Ovary (tissue), 3 donors: ENCODE results near the gene BRPF1.

Source experiments
- CTCF ChIP-seq, 3 donors: fragments of 450-650 bp in 2 of 3; fragments of 200-600 bp in 1 of 3; IDR thresholded peaks; one replicate each; pipeline versions ENCODE4 v1.5.1 to v1.8.0; 2016 to 2022; ENCODE audit warnings: antibody characterized with exemption in 3 of 3, mild to moderate bottlenecking in 1 of 3
- EP300 ChIP-seq: sonication (generic); formaldehyde crosslinking; IDR thresholded peaks from one replicate; pipeline ENCODE4 v1.6.1; 2017; ENCODE audit warnings: antibody characterized with exemption
- POLR2A ChIP-seq: fragments of 450-650 bp; IDR thresholded peaks from one replicate; pipeline ENCODE4 v1.6.1; 2017; ENCODE audit warnings: antibody characterized with exemption, mild to moderate bottlenecking, moderate library complexity
- donor health status: DM: no; HTN: no; CAD: no.

- no peak for TF ChIP-seq POLR2A
- TF ChIP-seq CTCF (IDR thresholded peaks at IDR 0.05), result no peak
- TF ChIP-seq EP300, result no peak
These were observed 37.5 kb downstream of the BRPF1 start for GRCh38 chr3:9769012-9769411.
